Large intestine (tissue), 3 donors: Measurements from ENCODE around the gene ATP10A. TPM values are rescaled to one million over a fixed set of nuclear protein-coding genes. Genes with fewer than 3 reads are reported as not detected.
A peak's percentile ranks its signal among the peaks of the same experiment; 100 is the strongest.

Experiments used
- DNase-seq, 2 donors: peaks; one replicate each; pipeline versions ENCODE4 v3.0.0 to v3.0.0-alpha.2; 2013
- H3K27ac ChIP-seq: one replicate; pipeline ENCODE4 v1.5.1; 2013; ENCODE audit warnings: low read length
- H3K27me3 ChIP-seq: 2 replicates; pipeline ENCODE4 v1.6.1; 2013; ENCODE audit warnings: low read length; ENCODE audit not compliant: control insufficient read depth, insufficient read depth
- H3K36me3 ChIP-seq: 2 replicates; pipeline ENCODE4 v1.6.1; 2013; ENCODE audit warnings: low read length; ENCODE audit not compliant: control insufficient read depth, insufficient read depth
- H3K4me1 ChIP-seq: one replicate; pipeline ENCODE4 v1.6.1; 2013; ENCODE audit warnings: low read length; ENCODE audit not compliant: control insufficient read depth, insufficient read depth
- H3K4me3 ChIP-seq: one replicate; pipeline ENCODE4 v1.5.1; 2013; ENCODE audit warnings: low read length
- H3K9me3 ChIP-seq: one replicate; pipeline ENCODE4 v1.6.1; 2013; ENCODE audit warnings: mild to moderate bottlenecking, low read depth, low read length, moderate library complexity; ENCODE audit not compliant: control insufficient read depth
- WGBS: methylation state at CpG from one replicate; pipeline ENCODE4 v1.1.5; 2013; ENCODE audit warnings: low lambda C conversion rate; ENCODE audit not compliant: insufficient coverage; 5-methylcytosine and 5-hydroxymethylcytosine counted together
- polyA plus RNA-seq: library from polyadenylated mRNA; unstranded; fragments of 120-200 nt; gene quantifications from one replicate; pipeline ENCODE4 v1.2.1, GENCODE V29; 2013

The ATP10A gene
- polyA plus RNA-seq, 1 donor: 2.2 TPM

DNA sequence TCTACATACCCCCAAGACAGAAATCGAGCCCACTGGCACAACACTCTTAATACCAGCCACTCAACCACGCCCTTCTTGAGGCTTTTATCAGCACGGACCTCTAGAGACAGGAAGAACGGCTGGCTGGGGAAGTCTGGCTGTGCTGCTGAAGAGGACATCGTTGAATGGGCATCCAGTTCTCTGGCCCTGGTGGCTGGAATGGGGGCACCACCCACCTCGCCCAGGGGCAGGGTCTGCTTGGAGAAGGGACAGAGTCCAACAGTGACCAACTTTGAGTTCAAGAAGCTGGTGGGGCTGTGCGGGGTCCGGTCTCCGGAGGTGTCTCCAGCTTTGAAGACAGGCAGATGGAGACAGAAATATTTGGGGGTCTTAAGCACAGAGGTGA is 77.5 kb downstream of the ATP10A start:
- Histone ChIP-seq H3K4me1 (peaks cover 4% of the 10 kb centered on the region), H3K36me3 (no peaks in the 10 kb centered on the region), H3K9me3 (peaks cover 2% of the 10 kb centered on the region), H3K4me3 (no peak overlapping the region), H3K27me3 (no peaks in the 10 kb centered on the region), H3K27ac (no peak overlapping the region)
- no peak for DNase-seq
- no CpG with 5 or more reads among the region's 9 CpGs for WGBS

DNA sequence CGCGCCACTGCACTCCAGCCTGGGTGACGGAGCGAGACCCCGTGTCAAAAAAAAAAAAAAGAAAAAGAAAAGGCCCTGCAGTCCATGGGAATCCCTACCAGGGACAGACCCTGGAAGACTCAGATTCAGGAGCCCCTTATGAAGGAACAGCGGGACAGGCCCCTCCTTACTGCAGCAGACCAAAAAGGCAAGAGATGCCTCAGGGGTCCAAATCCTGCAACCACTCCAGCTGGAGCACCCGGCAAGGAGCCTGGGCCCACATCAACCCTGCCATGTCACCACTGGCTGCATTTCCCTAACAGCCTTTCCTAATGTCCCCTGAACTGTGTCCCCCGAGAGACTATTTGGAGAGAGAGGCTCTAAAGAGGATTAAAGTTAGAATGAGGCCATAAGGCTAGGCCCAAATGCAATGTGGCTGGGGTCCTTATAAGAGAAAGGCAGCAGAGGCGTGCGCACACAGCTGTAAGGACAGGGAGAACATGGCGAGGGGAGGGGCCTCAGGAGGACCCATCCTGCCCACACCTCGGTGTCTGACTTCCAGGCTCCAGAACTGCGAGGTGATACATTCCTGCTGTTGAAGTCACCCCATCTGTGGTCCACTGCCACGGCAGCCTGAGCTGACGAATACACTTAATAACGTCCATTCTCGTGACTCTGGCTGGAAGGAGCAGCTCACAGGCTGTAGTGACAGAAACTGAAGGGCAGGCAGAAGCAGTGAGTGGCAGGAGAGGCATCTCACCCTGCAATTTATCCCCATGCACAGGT is 78.1 kb downstream of the ATP10A start:
- H3K9me3 ChIP-seq: peaks cover 2% of the 10 kb centered on the region
- no peaks in the 10 kb centered on the region for H3K36me3 ChIP-seq
- H3K27ac ChIP-seq: no peak overlapping the region
- no CpG with 5 or more reads among the region's 17 CpGs for WGBS
- DNase-seq: no peak
- H3K4me1 ChIP-seq: peaks cover 4% of the 10 kb centered on the region
- no peak overlapping the region for H3K4me3 ChIP-seq
- no peaks in the 10 kb centered on the region for H3K27me3 ChIP-seq

DNA sequence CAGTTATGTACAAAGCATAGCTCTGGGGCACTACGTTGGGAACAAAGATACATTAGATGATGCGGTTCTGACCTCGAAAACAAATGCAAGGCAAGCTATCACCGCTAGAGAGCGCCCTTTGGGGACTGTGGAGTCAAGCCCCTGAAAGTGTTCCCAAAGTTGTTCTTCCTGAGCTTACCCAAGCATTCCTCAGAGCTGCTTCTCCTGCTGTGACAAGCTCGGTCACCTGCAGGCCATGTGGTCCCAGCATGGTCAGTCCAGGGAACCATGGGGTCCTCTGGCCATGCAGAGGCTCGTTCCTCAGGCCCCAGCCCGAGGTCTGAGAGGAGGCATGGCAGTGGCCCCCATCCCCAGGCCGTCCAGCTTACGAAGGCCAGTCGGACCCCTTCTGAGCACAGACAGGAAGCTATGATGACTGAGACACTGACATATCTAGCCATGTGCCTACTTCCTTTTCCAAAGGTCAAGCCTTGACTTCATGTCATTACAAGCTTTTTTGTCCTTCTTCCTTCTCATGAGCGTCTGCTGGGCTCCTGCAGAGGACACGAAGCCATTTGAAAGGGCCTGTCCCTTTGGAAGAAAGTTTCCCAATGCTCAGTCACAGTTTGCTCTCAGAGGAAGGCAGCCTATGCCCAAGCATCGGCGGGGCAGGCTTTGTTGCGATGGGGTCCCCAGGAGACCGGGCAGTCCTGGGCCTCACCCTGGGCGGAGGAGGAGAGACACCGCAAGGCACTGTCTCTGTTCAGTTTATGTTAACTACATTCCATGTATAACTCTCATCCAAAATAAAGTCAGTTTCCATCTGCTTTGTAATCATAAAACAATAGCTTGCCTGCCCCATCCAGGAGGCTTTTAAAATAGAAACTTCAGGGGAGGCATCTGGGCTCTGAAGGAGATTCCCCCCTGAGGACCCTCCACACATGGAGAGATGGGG is 79.3 kb downstream of the ATP10A start:
- peaks cover 2% of the 10 kb centered on the region for H3K9me3 ChIP-seq
- no peak overlapping the region for H3K27ac ChIP-seq
- H3K27me3 ChIP-seq: no peaks in the 10 kb centered on the region
- no CpG with 5 or more reads among the region's 19 CpGs for WGBS
- H3K4me3 ChIP-seq: no peak overlapping the region
- DNase-seq: no peak
- H3K36me3 ChIP-seq: no peaks in the 10 kb centered on the region
- peaks cover 4% of the 10 kb centered on the region for H3K4me1 ChIP-seq

DNA sequence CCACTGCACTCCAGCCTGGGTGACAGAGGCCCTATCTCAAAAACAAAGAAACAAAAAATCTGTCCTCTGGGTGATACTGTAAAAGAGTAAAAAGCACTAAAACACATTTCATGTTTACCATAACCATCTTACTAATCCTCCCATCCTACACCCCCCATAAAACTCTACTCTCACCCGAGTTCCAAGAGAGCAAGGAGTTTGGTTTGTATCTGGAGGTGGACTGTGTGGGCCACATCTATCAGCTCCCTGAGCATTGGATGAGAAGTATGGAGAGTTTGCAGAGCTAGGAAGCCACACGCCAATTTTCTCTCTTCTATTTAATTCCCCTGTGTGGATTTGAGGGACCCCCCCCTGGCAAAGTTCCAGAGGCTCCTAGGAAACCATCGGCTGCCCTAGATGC is 80.0 kb downstream of the ATP10A start:
- Histone ChIP-seq H3K4me1 (peaks cover 4% of the 10 kb centered on the region), H3K27me3 (no peaks in the 10 kb centered on the region), H3K4me3 (no peak overlapping the region), H3K27ac (no peak overlapping the region), H3K9me3 (peaks cover 2% of the 10 kb centered on the region), H3K36me3 (no peaks in the 10 kb centered on the region)
- 80% methylated on average over 1 of the region's 3 CpGs for WGBS
- no peak for DNase-seq

DNA sequence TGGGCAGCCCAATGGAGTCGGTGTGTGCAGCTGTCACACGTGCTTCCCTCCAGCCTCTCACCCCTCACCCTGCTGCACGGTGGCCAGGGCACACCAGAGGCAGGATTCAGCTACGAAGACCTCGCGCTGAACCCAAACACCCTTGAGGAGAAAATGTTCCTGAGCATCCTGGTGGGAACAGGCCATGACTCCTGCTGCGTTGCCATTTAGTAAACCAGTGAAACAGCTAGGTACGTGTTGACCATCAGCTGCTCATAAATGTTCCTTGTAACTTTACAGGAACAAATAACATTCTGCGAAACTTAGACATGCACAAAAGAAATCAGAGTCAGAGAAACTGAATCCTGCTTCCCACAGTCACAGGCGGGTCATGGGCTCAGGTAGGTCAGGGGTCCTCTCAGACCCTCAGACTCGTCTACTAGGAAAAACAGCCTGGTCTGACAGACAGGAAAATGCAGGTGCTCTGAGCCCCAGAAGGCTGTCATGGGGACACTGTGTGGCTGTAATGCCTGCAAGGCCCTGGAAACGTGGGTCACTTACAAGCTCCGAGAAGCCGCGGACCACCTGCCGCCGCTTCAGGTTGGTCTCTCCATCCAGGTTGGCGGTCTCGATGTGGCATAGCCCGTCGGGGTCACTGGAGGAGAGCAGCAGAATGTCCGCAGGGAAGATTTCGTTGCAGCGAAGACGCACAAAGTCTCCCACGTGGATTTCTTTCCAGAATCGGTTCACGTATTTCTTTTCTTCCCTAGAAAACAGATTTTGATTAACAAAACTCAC is 82.5 kb downstream of the ATP10A start:
- H3K4me1 ChIP-seq: no peaks in the 10 kb centered on the region
- 100% methylated on average over 5 of the region's 28 CpGs for WGBS
- no peak overlapping the region for H3K4me3 ChIP-seq
- H3K9me3 ChIP-seq: no peaks in the 10 kb centered on the region
- no peaks in the 10 kb centered on the region for H3K36me3 ChIP-seq
- no peak for DNase-seq
- H3K27ac ChIP-seq: no peak overlapping the region
- H3K27me3 ChIP-seq: no peaks in the 10 kb centered on the region

DNA sequence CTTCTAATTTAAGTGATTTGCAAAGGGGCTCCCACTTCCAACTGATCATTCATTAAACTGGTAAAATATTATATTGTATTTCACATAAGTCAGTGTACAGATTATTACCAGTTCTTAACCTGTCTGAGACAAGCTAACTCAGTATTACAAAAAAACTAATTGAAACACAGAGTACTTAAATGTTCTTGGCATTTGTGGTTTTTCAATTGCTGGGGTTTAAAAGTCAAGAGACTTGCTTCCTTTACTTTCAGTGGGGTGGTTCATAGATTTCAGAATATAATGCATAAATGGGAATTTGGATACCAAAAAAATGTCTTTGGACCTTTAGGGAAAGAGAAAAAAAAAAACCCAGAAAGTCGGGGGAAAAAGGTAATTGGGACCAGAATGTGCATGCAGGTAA is 85.0 kb downstream of the ATP10A start:
- Histone ChIP-seq H3K9me3 (no peaks in the 10 kb centered on the region), H3K27ac (no peak overlapping the region), H3K4me1 (no peaks in the 10 kb centered on the region), H3K4me3 (no peak overlapping the region), H3K27me3 (no peaks in the 10 kb centered on the region), H3K36me3 (no peaks in the 10 kb centered on the region)
- no CpG with 5 or more reads among the region's 1 CpG for WGBS
- DNase-seq: no peak

DNA sequence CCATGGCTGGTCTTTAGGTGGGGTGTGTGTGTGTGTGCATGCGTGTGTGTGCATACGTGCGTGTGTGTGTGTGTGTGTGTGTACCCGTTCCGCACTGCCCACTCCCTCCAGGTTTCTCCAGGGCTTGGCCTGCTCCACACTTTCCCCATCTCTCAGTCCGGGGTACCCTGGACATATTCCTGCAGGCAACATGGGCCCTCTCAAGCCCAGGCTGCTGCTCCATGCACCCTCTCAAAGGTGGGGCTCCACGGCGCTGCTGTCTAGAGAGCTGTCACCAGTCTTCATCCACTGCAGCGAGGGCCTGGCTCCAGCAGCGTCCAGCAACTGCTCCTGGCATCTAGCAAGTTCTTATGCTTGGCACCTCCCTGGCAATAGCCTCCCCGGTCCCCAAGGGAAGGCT is 86.1 kb downstream of the ATP10A start:
- H3K27ac ChIP-seq: no peak overlapping the region
- no peaks in the 10 kb centered on the region for H3K9me3 ChIP-seq
- DNase-seq: no peak
- H3K4me1 ChIP-seq: peaks cover 2% of the 10 kb centered on the region
- no peaks in the 10 kb centered on the region for H3K36me3 ChIP-seq
- no peak overlapping the region for H3K4me3 ChIP-seq
- no peaks in the 10 kb centered on the region for H3K27me3 ChIP-seq
- no CpG with 5 or more reads among the region's 11 CpGs for WGBS

DNA sequence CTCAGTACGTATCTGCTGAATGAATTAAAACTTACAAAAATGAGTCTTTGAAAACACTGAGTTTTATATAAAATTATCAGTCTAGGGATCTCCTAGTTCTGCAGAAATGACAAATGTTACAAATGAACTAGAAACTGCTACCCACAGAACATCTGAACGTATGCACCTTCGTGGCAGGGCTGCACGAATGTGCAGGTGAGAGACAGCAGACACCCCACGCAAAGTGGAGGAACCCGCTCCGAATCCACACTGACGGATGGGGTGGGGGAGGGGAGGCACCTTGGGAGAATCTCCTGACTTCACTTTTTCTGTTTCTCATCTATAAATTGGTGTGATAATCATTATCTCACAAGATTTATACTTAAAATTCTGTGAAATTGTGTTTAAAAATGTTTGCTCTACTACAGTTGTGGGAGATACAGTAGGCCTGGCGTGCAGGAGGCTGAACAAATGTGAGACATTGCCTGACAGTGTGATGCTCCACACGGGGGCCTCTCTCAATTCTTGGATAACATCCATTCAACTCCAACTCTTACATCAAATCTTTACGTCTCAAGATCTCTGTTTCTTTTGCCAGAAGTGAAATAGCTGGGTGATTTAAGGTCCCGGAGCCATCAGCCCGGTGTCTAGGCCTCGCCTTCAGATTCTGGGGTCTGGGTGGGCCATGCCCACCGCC is 86.9 kb downstream of the ATP10A start:
- Histone ChIP-seq H3K27me3 (no peaks in the 10 kb centered on the region), H3K36me3 (no peaks in the 10 kb centered on the region), H3K4me3 (no peak overlapping the region), H3K4me1 (peaks cover 2% of the 10 kb centered on the region), H3K9me3 (no peaks in the 10 kb centered on the region), H3K27ac (no peak overlapping the region)
- no peak for DNase-seq
- whole genome bisulfite sequencing: 93% methylated on average over 3 of the region's 15 CpGs

DNA sequence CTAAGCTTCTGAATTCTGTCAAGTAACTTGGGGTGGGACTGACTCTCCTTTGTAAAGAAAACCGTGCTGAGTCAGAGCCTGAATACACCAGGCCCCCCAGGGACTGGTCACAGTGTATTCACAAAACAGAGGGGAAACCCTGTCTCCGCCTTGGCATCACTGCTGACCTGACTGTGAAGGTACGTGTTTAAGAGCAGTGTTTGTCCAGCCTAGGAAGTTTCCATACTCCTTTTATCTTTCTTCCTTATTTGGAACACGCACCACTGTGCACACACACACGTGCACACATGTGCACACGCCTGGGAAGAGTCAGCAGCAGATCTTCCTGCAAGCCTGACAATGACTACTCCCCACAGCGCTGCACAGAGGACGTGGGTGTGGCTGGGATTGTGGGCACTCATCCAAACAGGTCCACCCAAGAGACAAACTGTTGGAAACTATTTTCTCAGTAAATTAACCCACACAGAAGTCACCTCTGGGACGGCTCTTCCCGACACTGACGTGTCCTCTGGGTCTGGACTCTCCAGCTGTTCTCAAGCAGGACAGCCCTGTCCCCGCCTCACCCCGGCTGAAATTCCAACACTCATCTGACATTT is 87.7 kb downstream of the ATP10A start:
- H3K4me1 ChIP-seq: peaks cover 2% of the 10 kb centered on the region
- H3K27ac ChIP-seq: no peak overlapping the region
- no peaks in the 10 kb centered on the region for H3K27me3 ChIP-seq
- no CpG with 5 or more reads among the region's 13 CpGs for WGBS
- DNase-seq: peak; percentile 23 to 38
- H3K36me3 ChIP-seq: no peaks in the 10 kb centered on the region
- H3K9me3 ChIP-seq: no peaks in the 10 kb centered on the region
- H3K4me3 ChIP-seq: no peak overlapping the region
